Neuronal stem cell (in vitro differentiated cells): ENCODE results near the gene RASSF5.

ENCODE experiments used
- DNase-seq: peaks from one replicate; pipeline ENCODE4 v3.0.0-alpha.2; 2013; ENCODE audit warnings: low spot score
- H2AFZ ChIP-seq: one replicate; pipeline ENCODE4 v1.6.1; 2013; ENCODE audit warnings: mild to moderate bottlenecking, low read length, inconsistent platforms
- H2AK5ac ChIP-seq: 2 replicates; pipeline ENCODE4 v1.6.1; 2013; ENCODE audit warnings: low read depth, mild to moderate bottlenecking, inconsistent platforms, low read length, moderate library complexity, mixed read lengths
- H2BK120ac ChIP-seq: 2 replicates; pipeline ENCODE4 v1.6.1; 2013; ENCODE audit warnings: low read depth, mild to moderate bottlenecking, inconsistent platforms, low read length, moderate library complexity, mixed read lengths
- H2BK12ac ChIP-seq: one replicate; pipeline ENCODE4 v1.6.1; 2013; ENCODE audit warnings: low read length, inconsistent platforms
- H2BK15ac ChIP-seq: 2 replicates; pipeline ENCODE4 v1.6.1; 2013; ENCODE audit warnings: mild to moderate bottlenecking, low read length, inconsistent platforms, mixed read lengths
- H2BK5ac ChIP-seq: one replicate; pipeline ENCODE4 v1.6.1; 2013; ENCODE audit warnings: inconsistent platforms, mild to moderate bottlenecking, low read length, moderate library complexity
- H3K14ac ChIP-seq: one replicate; pipeline ENCODE4 v1.6.1; 2013; ENCODE audit warnings: low read length, inconsistent platforms
- H3K18ac ChIP-seq: 2 replicates; pipeline ENCODE4 v1.6.1; 2013; ENCODE audit warnings: low read length, inconsistent platforms
- H3K23ac ChIP-seq: 2 replicates; pipeline ENCODE4 v1.6.1; 2013; ENCODE audit warnings: low read depth, mild to moderate bottlenecking, mixed read lengths, low read length, inconsistent platforms; ENCODE audit not compliant: poor library complexity
- H3K27ac ChIP-seq: replicated peaks from 3 replicates; pipeline ENCODE4 v1.5.1; 2013; ENCODE audit warnings: low read length, inconsistent platforms
- H3K27me3 ChIP-seq, 3 experiments: 2 replicates each; pipeline ENCODE4 v1.6.1; 2013; ENCODE audit warnings: low read length in 3 of 3, mild to moderate bottlenecking in 2 of 3, inconsistent platforms in 1 of 3, low read depth in 1 of 3, mixed read lengths in 1 of 3, moderate library complexity in 1 of 3; ENCODE audit not compliant: control insufficient read depth in 3 of 3, insufficient read depth in 3 of 3
- H3K36me3 ChIP-seq, 2 donors: replicated peaks in 1 of 2; 2 replicates each; pipeline ENCODE4 v1.6.1; 2013; ENCODE audit warnings: low read length in 2 of 2; ENCODE audit not compliant: control insufficient read depth in 2 of 2, insufficient read depth in 2 of 2
- H3K4ac ChIP-seq: 2 replicates; pipeline ENCODE4 v1.6.1; 2013; ENCODE audit warnings: inconsistent platforms, mild to moderate bottlenecking, low read length, moderate library complexity
- H3K4me1 ChIP-seq, 2 donors: 1 replicate in 1 of 2; 2 replicates in 1 of 2; pipeline ENCODE4 v1.6.1; 2013; ENCODE audit warnings: low read length in 2 of 2, low read depth in 1 of 2; ENCODE audit not compliant: control insufficient read depth in 2 of 2, insufficient read depth in 1 of 2
- H3K4me2 ChIP-seq: one replicate; pipeline ENCODE4 v1.6.1; 2013; ENCODE audit warnings: mild to moderate bottlenecking, low read length, inconsistent platforms; ENCODE audit not compliant: insufficient read depth, poor library complexity, severe bottlenecking
- H3K4me3 ChIP-seq, 2 donors: 2 replicates each; pipeline ENCODE4 v1.5.1; 2013; ENCODE audit warnings: low read length in 2 of 2, mild to moderate bottlenecking in 2 of 2, inconsistent platforms in 1 of 2, moderate library complexity in 1 of 2
- H3K79me1 ChIP-seq: one replicate; pipeline ENCODE4 v1.6.1; 2013; ENCODE audit warnings: low read depth, mild to moderate bottlenecking, inconsistent platforms, low read length, moderate library complexity
- H3K9ac ChIP-seq: one replicate; pipeline ENCODE4 v1.6.1; 2013; ENCODE audit warnings: mild to moderate bottlenecking, low read depth, low read length, inconsistent platforms; ENCODE audit not compliant: poor library complexity
- H3K9me3 ChIP-seq, 2 donors: replicated peaks in 1 of 2; 2 replicates each; pipeline versions ENCODE3 to v1.6.1; 2013; ENCODE audit warnings: low read length in 2 of 2, mild to moderate bottlenecking in 2 of 2, inconsistent platforms in 1 of 2, low read depth in 1 of 2, mixed read lengths in 1 of 2, moderate library complexity in 1 of 2; ENCODE audit not compliant: control insufficient read depth in 2 of 2, insufficient read depth in 1 of 2
- H4K8ac ChIP-seq: one replicate; pipeline ENCODE4 v1.6.1; 2013; ENCODE audit warnings: low read depth, mild to moderate bottlenecking, inconsistent platforms, low read length, moderate library complexity
- H4K91ac ChIP-seq: one replicate; pipeline ENCODE4 v1.6.1; 2013; ENCODE audit warnings: low read length, low read depth, mild to moderate bottlenecking, inconsistent platforms; ENCODE audit not compliant: poor library complexity
- WGBS, 2 donors: extraction: QIAGEN DNeasy Blood & Tissue Kit; methylation state at CpG; one replicate each; pipeline ENCODE4 v1.1.7; 2013; ENCODE audit warnings: missing lambda C conversion rate in 2 of 2, mixed read lengths in 1 of 2; ENCODE audit not compliant: insufficient read length in 2 of 2, insufficient replicate concordance in 1 of 2; ENCODE audit errors: extremely low coverage in 2 of 2; 5-methylcytosine and 5-hydroxymethylcytosine counted together

Gene RASSF5

GRCh38 chr1:206504363-206504713, 3.0 kb upstream of the RASSF5 start:
- Histone ChIP-seq H2BK120ac (no peak overlapping the region), H3K27me3 (peaks cover 11 to 74% (median 41%) of the 10 kb centered on the region in 3 experiments), H4K91ac (no peak overlapping the region), H2AFZ (no peak overlapping the region), H3K36me3 (no peaks in the 10 kb centered on the region), H3K18ac (no peak overlapping the region), H3K27ac (no peak overlapping the region), H3K14ac (no peak overlapping the region), H3K79me1 (no peaks in the 10 kb centered on the region), H3K4me3 (no peak overlapping the region), H2BK15ac (no peak overlapping the region), H3K23ac (no peak overlapping the region), H3K9ac (no peak overlapping the region), H3K4ac (no peak overlapping the region), H3K9me3 (no peaks in the 10 kb centered on the region), H4K8ac (no peak overlapping the region), H2BK12ac (no peak overlapping the region), H2BK5ac (no peak overlapping the region), H3K4me1 (peaks cover 2 to 4% of the 10 kb centered on the region in 2 donors), H3K4me2 (no peak overlapping the region), H2AK5ac (no peak overlapping the region)
- WGBS, 2 donors: no CpG with 5 or more reads among the region's 3 CpGs
- no peak for DNase-seq

DNA sequence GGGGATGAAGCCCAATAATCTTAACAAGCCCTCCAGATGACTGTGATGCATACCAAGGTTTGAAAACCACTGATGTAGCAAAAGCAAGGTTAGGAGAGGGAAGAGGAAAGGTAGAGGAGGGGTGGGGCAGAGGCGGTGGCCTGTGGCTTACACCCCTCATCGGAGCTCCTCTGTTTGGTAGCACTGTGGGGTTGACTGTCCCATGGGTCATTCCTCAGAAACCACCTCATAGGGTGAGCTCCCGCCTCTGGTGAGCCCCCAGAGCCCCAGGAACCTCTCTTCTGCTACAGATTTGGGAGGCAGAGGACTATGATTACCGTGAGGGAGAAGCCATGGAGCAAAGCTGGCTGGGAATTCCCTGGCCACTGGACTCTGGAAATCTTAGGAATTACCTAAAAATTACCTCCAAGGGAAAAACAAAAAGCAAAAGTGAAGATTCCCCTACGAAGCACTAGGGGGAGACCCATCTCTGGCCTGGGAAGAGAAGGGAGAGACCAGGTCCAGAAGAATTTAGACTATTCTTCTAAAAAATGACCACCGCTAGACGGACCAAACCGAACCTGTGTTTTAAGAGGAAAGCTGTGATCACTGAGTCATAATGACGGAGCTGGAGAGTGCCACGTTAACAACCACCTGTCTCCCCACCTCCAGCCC, 1.5 kb upstream of the RASSF5 start:
- Histone ChIP-seq H3K4me3 (no peak overlapping the region), H2BK12ac (no peak overlapping the region), H2BK5ac (no peak overlapping the region), H3K18ac (no peak overlapping the region), H2AK5ac (no peak overlapping the region), H2BK120ac (no peak overlapping the region), H2AFZ (no peak overlapping the region), H3K36me3 (no peaks in the 10 kb centered on the region), H3K14ac (no peak overlapping the region), H4K91ac (no peak overlapping the region), H3K4me1 (peaks cover 2 to 4% of the 10 kb centered on the region in 2 donors), H3K23ac (no peak overlapping the region), H2BK15ac (no peak overlapping the region), H3K27me3 (peaks cover 11 to 89% (median 47%) of the 10 kb centered on the region in 3 experiments), H3K79me1 (no peaks in the 10 kb centered on the region), H3K4me2 (no peak overlapping the region), H3K9ac (no peak overlapping the region), H3K4ac (no peak overlapping the region), H3K27ac (no peak overlapping the region), H4K8ac (no peak overlapping the region), H3K9me3 (no peaks in the 10 kb centered on the region)
- no peak for DNase-seq
- WGBS, 2 donors: no CpG with 5 or more reads among the region's 10 CpGs

GRCh38 chr1:206506405-206507283, 687 bp upstream of the RASSF5 start:
- Histone ChIP-seq H3K9me3 (no peaks in the 10 kb centered on the region), H3K14ac (no peak overlapping the region), H3K4me3 (peak overlapping the region in 1 of 2 donors; percentile 74), H4K8ac (no peak overlapping the region), H4K91ac (no peak overlapping the region), H3K4me2 (peak overlapping the region; percentile 73), H3K79me1 (no peaks in the 10 kb centered on the region), H3K36me3 (no peaks in the 10 kb centered on the region), H2BK12ac (no peak overlapping the region), H2AK5ac (no peak overlapping the region), H3K27me3 (peaks cover 11 to 97% (median 47%) of the 10 kb centered on the region in 3 experiments), H3K4ac (no peak overlapping the region), H3K4me1 (peaks cover under 1 to 4% of the 10 kb centered on the region in 2 donors), H2BK5ac (no peak overlapping the region), H3K9ac (no peak overlapping the region), H3K18ac (peak overlapping the region; percentile 68), H3K23ac (no peak overlapping the region), H3K27ac (no peak overlapping the region), H2AFZ (peak overlapping the region; percentile 70), H2BK15ac (no peak overlapping the region), H2BK120ac (no peak overlapping the region)
- no peak for DNase-seq
- no CpG with 5 or more reads among the region's 48 CpGs for WGBS, 2 donors
